Fibroblast of lung (primary cell): ENCODE measurements around the gene PDGFB.

ENCODE experiments used
- CTCF ChIP-seq, 2 donors: IDR thresholded peaks in 1 of 2; conservative IDR thresholded peaks in 1 of 2; 1 replicate in 1 of 2; 2 replicates in 1 of 2; pipeline ENCODE4 v1.5.1; 2011 to 2012; ENCODE audit warnings: low read length in 2 of 2, control low read depth in 1 of 2, inconsistent platforms in 1 of 2, low read depth in 1 of 2, mild to moderate bottlenecking in 1 of 2
- EZH2 ChIP-seq: IDR thresholded peaks from 2 replicates; pipeline ENCODE4 v1.5.1; 2012; ENCODE audit warnings: low read length, control low read depth, mild to moderate bottlenecking; ENCODE audit errors: missing control alignments

GRCh38 chr22:39229075-39229474 is 15.7 kb downstream of the PDGFB start:
- no peak for TF ChIP-seq CTCF (conservative IDR thresholded peaks at IDR 0.05 in 1 of 2, IDR thresholded peaks at IDR 0.05 in 1 of 2; ENCODE audit: low read depth in 1 of 2, low read length in 2 of 2)
- TF ChIP-seq EZH2, result no peak
